Body of pancreas (tissue), 4 donors: ENCODE data around the gene ALG13. TPM values are rescaled to one million over a fixed set of nuclear protein-coding genes. Genes with fewer than 3 reads are reported as not detected.

ENCODE experiments used
- ATAC-seq: fragments of 150-250 bp; one replicate; pipeline ENCODE4 v1.9.1; 2016
- DNase-seq, 4 donors: peaks; one replicate each; pipeline ENCODE4 v3.0.0-alpha.2; 2019
- H3K27ac ChIP-seq, 4 donors: fragments of 200-600 bp; sonication (generic); 1 replicate in 3 of 4; 2 replicates in 1 of 4; pipeline versions ENCODE4 v1.5.1 to v1.6.1; 2016 to 2019; ENCODE audit warnings: mild to moderate bottlenecking in 1 of 4, mixed read lengths in 1 of 4, moderate library complexity in 1 of 4
- H3K27me3 ChIP-seq, 2 donors: fragments of 200-600 bp; sonication (generic); one replicate each; pipeline ENCODE4 v1.6.0; 2016; ENCODE audit warnings: mild to moderate bottlenecking in 1 of 2
- H3K36me3 ChIP-seq, 2 donors: fragments of 200-600 bp; sonication (generic); replicated peaks in 1 of 2; 2 replicates each; pipeline ENCODE4 v1.5.1; 2016; ENCODE audit warnings: low read depth in 2 of 2; ENCODE audit not compliant: insufficient read depth in 1 of 2
- H3K4me1 ChIP-seq: fragments of 200-600 bp; sonication (generic); one replicate; pipeline ENCODE4 v1.6.0; 2016
- H3K4me3 ChIP-seq, 2 donors: fragments of 200-600 bp; sonication (generic); 1 replicate in 1 of 2; 2 replicates in 1 of 2; pipeline ENCODE4 v1.5.1; 2016 to 2019
- H3K9me3 ChIP-seq, 3 donors: fragments of 200-600 bp; sonication (generic); 1 replicate in 2 of 3; 2 replicates in 1 of 3; pipeline ENCODE4 v1.5.1; 2016
- POLR2A ChIP-seq, 3 donors: fragments of 450-650 bp; IDR thresholded peaks; one replicate each; pipeline ENCODE4 v1.6.1; 2016; ENCODE audit warnings: antibody characterized with exemption in 3 of 3, mild to moderate bottlenecking in 2 of 3
- WGBS, 2 donors: methylation state at CpG; one replicate each; pipeline ENCODE4 v1.1.5; 2017; 5-methylcytosine and 5-hydroxymethylcytosine counted together
- intact Hi-C: fragments of 100-400 bp; cut with DNase I; formaldehyde crosslinking; loops from one replicate; pipeline ENCODE4 v1.15.1; 2023
- total RNA-seq, 2 donors: library from RNA; depleted of rRNA; stranded (reverse); fragments of >200 nt; gene quantifications; one replicate each; pipeline ENCODE4 v1.1.0, GENCODE V29; 2016
- TF ChIP-seq, protein P1 (sequence below), 7 experiments: fragments of 450-650 bp in 4 of 7; fragments of 200-600 bp in 3 of 7; sonication (generic) in 3 of 7; IDR thresholded peaks; one replicate each; pipeline ENCODE4 v1.5.1; 2016 to 2019; ENCODE audit warnings: antibody characterized with exemption in 7 of 7

ALG13 gene
- total RNA-seq, 2 donors from 2014 or later = 49.8 to 108 TPM

- ATAC-seq (no peak), DNase-seq (no peak)
- H3K36me3 ChIP-seq = no peaks in the 10 kb centered on the region
- no peaks in the 10 kb centered on the region for H3K4me1 ChIP-seq
- WGBS, 2 donors = 71 to 100% methylated on average over 1 of the region's 1 CpG
- H3K27ac ChIP-seq = no peak overlapping the region
- intact Hi-C loops = no loop called here
- no peak overlapping the region for H3K4me3 ChIP-seq
- H3K9me3 ChIP-seq = no peaks in the 10 kb centered on the region
- no peak for TF ChIP-seq POLR2A (IDR thresholded peaks at IDR 0.05)
- TF ChIP-seq, protein P1, sequence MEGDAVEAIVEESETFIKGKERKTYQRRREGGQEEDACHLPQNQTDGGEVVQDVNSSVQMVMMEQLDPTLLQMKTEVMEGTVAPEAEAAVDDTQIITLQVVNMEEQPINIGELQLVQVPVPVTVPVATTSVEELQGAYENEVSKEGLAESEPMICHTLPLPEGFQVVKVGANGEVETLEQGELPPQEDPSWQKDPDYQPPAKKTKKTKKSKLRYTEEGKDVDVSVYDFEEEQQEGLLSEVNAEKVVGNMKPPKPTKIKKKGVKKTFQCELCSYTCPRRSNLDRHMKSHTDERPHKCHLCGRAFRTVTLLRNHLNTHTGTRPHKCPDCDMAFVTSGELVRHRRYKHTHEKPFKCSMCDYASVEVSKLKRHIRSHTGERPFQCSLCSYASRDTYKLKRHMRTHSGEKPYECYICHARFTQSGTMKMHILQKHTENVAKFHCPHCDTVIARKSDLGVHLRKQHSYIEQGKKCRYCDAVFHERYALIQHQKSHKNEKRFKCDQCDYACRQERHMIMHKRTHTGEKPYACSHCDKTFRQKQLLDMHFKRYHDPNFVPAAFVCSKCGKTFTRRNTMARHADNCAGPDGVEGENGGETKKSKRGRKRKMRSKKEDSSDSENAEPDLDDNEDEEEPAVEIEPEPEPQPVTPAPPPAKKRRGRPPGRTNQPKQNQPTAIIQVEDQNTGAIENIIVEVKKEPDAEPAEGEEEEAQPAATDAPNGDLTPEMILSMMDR (IDR thresholded peaks at IDR 0.05) = no peak
- H3K27me3 ChIP-seq = no peaks in the 10 kb centered on the region
Observed at GRCh38 chrX:111646515-111646914, 34.5 kb upstream of the ALG13 start.

DNA sequence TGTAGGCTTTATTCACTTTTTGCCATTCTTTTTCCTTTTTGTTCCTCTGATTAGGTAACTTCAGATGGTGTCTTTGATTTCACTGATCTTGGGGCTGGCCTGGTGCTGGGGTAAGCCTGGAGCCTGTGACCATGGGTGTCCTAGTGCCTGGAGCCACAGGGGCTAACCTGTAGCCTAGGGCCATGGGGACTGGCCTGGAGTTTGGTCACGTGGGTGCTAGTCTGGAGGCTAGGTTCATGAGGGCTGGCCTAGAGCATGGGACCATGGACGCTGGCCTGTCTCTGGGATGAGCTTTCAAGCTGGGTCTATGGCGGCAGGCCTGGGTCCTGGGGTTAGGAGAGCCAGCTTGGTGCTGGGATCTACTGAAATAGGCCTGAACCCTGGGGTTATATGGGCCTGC lies 32.2 kb upstream of the ALG13 start:
- Histone ChIP-seq H3K9me3 (no peaks in the 10 kb centered on the region), H3K27ac (no peak overlapping the region), H3K27me3 (no peaks in the 10 kb centered on the region), H3K4me3 (no peak overlapping the region), H3K4me1 (no peaks in the 10 kb centered on the region), H3K36me3 (no peaks in the 10 kb centered on the region)
- intact Hi-C loops = no loop called here
- ATAC-seq (no peak), DNase-seq (no peak)
- 80 to 100% methylated on average over 2 of the region's 3 CpGs for WGBS, 2 donors
- TF ChIP-seq POLR2A (IDR thresholded peaks at IDR 0.05) = no peak
- TF ChIP-seq, protein P1 (IDR thresholded peaks at IDR 0.05) = no peak

GRCh38 chrX:111649638-111650037 lies 31.3 kb upstream of the ALG13 start:
- intact Hi-C loops = no loop called here
- no peak for DNase-seq
- no peak for TF ChIP-seq POLR2A (IDR thresholded peaks at IDR 0.05)
- TF ChIP-seq, protein P1 (IDR thresholded peaks at IDR 0.05) = no peak
- Histone ChIP-seq H3K9me3 (no peaks in the 10 kb centered on the region), H3K27me3 (no peaks in the 10 kb centered on the region), H3K4me1 (no peaks in the 10 kb centered on the region), H3K4me3 (no peak overlapping the region), H3K27ac (no peak overlapping the region), H3K36me3 (no peaks in the 10 kb centered on the region)
- 75% methylated on average over 1 of the region's 1 CpG; no CpG with 5 or more reads in 1 of the 2 donors for WGBS, 2 donors
- ATAC-seq = no peak

- Histone ChIP-seq H3K4me3 (no peak overlapping the region), H3K4me1 (no peaks in the 10 kb centered on the region), H3K36me3 (no peaks in the 10 kb centered on the region), H3K27ac (no peak overlapping the region), H3K9me3 (no peaks in the 10 kb centered on the region), H3K27me3 (no peaks in the 10 kb centered on the region)
- no peak for TF ChIP-seq POLR2A (IDR thresholded peaks at IDR 0.05)
- TF ChIP-seq, protein P1 (IDR thresholded peaks at IDR 0.05) = no peak
- ATAC-seq (no peak), DNase-seq (no peak)
- intact Hi-C loops = no loop called here
Observed at GRCh38 chrX:111650845-111651244, 30.1 kb upstream of the ALG13 start.

- TF ChIP-seq, protein P1 (IDR thresholded peaks at IDR 0.05) = no peak
- no peak for TF ChIP-seq POLR2A (IDR thresholded peaks at IDR 0.05)
- no peak for ATAC-seq
- H3K27ac ChIP-seq = no peak overlapping the region
- whole genome bisulfite sequencing, 2 donors = 30 to 38% methylated on average over 3 of the region's 3 CpGs
- no peaks in the 10 kb centered on the region for H3K36me3 ChIP-seq
- intact Hi-C loops = no loop called here
- no peaks in the 10 kb centered on the region for H3K4me1 ChIP-seq
- no peaks in the 10 kb centered on the region for H3K27me3 ChIP-seq
- DNase-seq = no peak
- H3K9me3 ChIP-seq = no peaks in the 10 kb centered on the region
- no peak overlapping the region for H3K4me3 ChIP-seq
Observed at GRCh38 chrX:111652719-111653118, 28.3 kb upstream of the ALG13 start.
